ENCODE results near the gene CD164L2.
"Not testable (repeated sequence)": the region's sequence is repeated elsewhere in the genome, so short reads cannot be mapped to it uniquely, and the experiment has no call there.

CD164L2 gene

GRCh38 chr1:27383039-27383605 is at the start of gene CD164L2:
Gene CD164L2 (minus strand): TSS chr1:27383333. CDS start chr1:27383239, 94 bp downstream.
- intact Hi-C loops (cut with DNase I), result loop anchor here (10.0 kb wide), 1 partner anchor 48 kb away; no protein-coding TSS in a partner anchor
- peak in 1 of 10 donors; percentile 73 for DNase-seq

DNA sequence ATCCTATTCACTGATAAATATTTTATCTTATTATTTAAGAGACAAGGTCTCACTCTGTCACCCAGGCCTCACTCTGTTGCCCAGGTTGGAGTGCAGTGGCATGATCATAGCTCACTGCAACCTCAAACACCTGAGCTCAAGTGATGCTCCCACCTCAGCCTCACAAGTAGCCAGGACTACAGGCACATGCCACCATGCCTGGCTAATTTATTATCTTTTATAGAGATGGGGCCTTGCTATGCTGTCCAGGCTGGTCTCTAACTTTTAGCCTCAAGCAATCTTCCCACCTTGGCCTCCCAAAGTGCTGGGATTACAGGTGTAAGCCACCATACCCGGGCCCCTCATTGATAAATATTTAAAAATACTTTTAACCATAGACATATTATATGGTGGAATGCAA is 49.6 kb upstream of the CD164L2 start:
- intact Hi-C loops (cut with DNase I); DNase-seq: not testable (repeated sequence)

- DNase-seq, result no peak
- intact Hi-C loops (cut with DNase I), result no loop called here
These were observed 48.4 kb upstream of the CD164L2 start for GRCh38 chr1:27431601-27431940.

- DNase-seq, result no peak
- intact Hi-C loops (cut with DNase I), result no loop called here
These were observed 47.9 kb upstream of the CD164L2 start for GRCh38 chr1:27430903-27431600.

DNA sequence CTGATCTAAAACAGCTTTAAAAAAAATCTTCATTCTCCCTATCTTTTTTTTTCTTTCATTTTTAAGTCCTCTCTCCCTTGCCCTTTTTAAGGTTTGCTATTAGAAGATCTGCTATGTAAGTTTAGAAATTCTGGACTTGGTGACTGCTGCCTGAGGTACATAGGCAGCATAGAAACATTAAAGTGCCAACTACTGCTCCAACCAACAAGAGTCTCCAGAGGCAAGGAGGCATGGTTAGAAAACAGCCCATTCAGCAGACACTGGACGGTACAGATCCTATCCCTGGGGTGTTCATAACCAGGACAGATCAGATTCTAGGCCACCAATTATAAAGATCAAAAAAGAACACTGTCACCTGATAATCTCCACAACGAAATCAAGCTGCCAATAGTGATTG is 45.9 kb upstream of the CD164L2 start:
- DNase-seq, result no peak
- intact Hi-C loops (cut with DNase I), result no loop called here

DNA sequence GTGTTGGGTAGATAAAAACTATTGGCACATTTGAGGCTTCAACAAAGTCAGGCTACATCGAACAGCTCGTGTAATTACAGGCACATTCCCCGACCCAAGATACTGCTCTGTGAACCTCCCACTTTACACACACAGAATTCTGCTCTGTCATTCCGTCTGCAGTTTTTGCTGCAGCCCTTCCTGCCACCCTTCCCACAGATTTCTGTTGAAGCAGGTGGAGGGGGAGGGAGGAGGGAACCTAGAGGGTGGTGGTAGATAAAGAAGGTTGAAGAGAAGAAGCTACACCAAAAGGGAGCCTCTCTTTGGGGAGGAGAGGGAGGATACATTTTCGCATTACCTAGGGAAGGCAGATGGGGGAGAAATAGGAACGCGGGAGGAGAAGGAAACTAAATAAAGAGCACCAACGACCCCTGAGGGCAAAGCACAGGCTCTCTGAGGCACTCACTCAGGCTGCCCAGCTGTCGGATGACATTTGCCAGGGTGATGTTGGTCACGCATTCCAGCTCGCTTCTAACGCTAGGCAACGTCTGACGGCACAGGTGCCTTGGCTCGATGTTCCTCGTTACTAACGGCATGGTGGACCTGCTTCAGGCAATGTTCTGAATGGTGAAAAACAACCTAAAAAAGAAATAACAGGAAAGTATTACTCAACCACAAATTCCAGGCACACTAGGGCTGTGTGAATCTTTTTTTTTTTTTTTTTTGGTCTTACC is 45.3 kb upstream of the CD164L2 start:
- peak in 2 of 10 donors; percentile 27 to 45 for DNase-seq

GRCh38 chr1:27427816-27428315 is 44.7 kb upstream of the CD164L2 start:
- DNase-seq, result no peak

More for the DNA sequence above, 45.3 kb upstream of the CD164L2 start:
- intact Hi-C loops (cut with DNase I), result no loop called here

GRCh38 chr1:27427329-27427728 is 44.2 kb upstream of the CD164L2 start:
- intact Hi-C loops (cut with DNase I), result no loop called here

More at GRCh38 chr1:27427816-27428315, 44.7 kb upstream of the CD164L2 start:
- intact Hi-C loops (cut with DNase I), result no loop called here

DNA sequence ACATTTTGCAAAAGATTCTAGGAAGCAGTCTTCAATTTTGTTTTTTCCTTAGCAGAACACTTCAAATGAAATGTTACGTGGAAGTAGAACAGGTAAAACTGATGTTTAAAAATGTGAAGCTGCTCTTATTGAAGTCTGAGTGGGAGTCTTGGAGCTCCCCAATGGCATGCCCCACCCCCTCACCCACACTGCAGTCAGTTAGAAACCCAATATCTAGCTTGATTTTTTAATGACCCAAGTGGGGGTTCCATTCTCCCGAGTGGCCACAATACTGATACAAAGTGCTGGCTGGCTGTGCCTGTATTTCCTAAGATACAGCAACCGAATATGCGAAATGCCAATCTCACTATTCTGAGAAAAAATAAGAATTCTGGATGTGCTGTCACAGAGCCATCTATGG is 40.6 kb upstream of the CD164L2 start:
- intact Hi-C loops (cut with DNase I), result no loop called here
- DNase-seq, result no peak

More at GRCh38 chr1:27427329-27427728, 44.2 kb upstream of the CD164L2 start:
- peak in 1 of 10 donors; percentile 26 for DNase-seq

DNA sequence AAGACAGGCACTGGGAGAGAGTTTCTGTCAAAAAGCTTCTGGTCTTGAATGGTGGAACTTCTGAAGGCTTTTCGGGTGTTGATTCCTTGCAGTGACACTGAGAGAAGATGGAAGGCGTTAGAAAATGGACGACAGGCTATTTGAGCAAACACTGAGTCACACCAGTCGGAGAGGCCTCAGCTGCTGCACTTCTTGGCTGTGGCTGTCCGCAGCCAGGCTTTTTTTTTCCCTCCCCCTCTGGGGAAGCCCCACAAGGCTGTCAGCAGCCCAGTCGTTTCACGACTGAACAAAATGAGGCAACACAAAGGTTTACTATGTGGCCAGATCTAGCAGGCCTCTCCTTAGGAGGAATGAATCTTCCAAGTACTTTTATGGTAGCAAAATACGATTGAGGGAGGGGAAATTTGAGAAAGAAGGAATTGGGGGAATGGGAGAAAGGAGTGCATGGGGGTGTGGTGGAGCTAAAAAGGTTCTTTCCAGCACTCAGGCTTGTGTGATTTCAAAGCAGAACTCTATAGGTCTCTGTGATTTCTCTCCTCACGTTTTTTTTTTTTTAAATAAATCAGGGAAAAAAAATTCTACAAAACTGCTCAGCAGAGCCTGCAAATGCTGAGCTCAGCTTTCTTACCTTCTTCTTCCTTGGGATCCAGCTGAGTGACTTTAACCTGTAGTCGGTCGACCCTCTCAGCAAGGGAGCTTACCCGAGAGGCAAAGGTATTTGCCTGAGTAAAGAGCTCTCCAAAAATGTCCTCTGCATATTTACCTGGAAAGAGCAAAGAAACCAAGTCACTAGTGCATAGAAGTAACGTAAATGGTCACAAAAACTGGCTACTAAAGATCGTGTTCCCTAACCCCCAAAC is 35.4 kb upstream of the CD164L2 start:
- intact Hi-C loops (cut with DNase I), result loop anchor here (5.0 kb wide), 1 partner anchor 184 kb away; the partner anchor contains the start of gene AHDC1
- DNase-seq, result peak in 8 of 10 donors; percentile 42 to 96 (median 66)

GRCh38 chr1:27417713-27418112 is 34.6 kb upstream of the CD164L2 start:
- intact Hi-C loops (cut with DNase I), result loop anchor here (2.0 to 5.0 kb wide), 2 partner anchors 69 to 185 kb away; partner anchors contain the start of gene AHDC1
- DNase-seq, result no peak

DNA sequence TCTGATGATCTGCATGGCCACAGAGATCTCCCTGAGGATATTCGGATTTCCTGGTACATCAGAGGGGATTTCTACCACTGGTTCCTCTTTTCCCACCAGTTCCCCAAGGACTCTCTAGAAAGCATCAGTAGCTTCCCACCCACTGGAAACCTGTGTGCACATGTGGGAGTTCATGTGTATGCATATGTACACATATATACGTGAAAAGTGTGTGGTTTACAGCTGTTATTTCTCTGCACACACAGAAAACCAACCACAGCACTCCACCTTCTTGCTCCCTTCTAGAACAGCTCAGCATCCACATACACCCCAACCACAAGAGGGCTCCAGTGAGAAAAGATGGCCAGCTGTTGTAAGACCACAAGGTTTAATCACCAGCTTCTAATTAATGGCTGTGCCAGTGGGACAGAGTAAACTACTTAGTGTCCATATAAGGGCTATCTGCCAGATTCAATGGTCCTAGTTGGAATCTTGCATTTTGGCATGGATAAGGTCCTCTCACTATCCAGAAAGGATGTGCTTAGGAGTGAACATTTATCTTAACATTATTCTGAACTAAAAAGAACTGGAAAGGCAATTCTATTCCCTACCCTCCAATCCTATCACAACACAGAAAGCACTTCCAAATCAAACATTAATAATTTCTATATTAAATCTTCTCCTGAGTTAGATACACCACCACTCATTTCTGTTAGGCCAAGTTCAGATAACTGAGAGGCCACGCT is 33.4 kb upstream of the CD164L2 start:
- DNase-seq, result peak in 2 of 10 donors; percentile 35 to 38
- intact Hi-C loops (cut with DNase I), result loop anchor here (2.0 to 5.0 kb wide), 2 partner anchors 70 to 186 kb away; partner anchors contain the start of gene AHDC1

DNA sequence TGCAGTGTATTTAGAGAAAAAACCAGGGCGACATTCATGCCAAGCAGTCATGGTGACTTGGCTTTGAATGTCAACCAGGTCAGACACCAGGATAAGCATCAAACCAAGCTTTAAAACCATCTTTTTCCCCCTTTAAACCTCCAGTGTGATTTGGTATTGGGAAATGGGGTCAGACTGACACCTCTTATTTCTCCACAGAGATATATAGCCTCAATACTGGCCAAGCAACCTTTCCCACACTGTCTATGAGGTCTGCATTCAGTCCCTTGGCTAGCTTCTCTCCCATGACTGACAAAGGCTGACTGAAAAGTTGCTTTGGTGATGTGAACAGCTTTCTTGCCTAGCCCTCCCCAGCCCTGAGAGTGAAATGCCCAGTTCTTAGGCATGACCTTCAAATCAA is 31.0 kb upstream of the CD164L2 start:
- intact Hi-C loops (cut with DNase I), result no loop called here
- DNase-seq, result no peak

- intact Hi-C loops (cut with DNase I), result no loop called here
These were observed 29.9 kb upstream of the CD164L2 start for GRCh38 chr1:27413004-27413403.

GRCh38 chr1:27412502-27412901 is 29.4 kb upstream of the CD164L2 start:
- no peak for DNase-seq
- intact Hi-C loops (cut with DNase I), result no loop called here

More at GRCh38 chr1:27413004-27413403, 29.9 kb upstream of the CD164L2 start:
- no peak for DNase-seq

DNA sequence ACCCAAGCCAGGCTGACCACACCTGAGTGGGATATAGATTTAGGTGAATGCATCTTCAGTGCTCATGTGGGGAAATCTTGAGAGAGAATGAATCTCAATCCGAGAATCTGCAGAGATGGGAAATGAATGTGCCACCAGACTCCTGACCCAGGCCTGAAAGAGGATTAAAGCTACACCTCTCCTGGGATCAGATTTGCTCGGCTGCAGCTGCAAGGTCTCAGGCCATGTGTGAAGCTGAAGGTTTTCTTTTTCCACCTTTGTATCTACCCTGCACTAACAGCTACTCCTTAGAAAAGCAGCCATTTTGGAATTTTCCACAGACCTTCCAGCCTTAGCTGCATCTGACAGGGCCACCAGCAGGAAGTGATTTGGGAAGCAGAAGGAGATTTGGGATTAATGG is 27.6 kb upstream of the CD164L2 start:
- intact Hi-C loops (cut with DNase I), result no loop called here
- DNase-seq, result no peak

- DNase-seq, result no peak
- intact Hi-C loops (cut with DNase I), result no loop called here
These were observed 26.5 kb upstream of the CD164L2 start for GRCh38 chr1:27409669-27410068.

DNA sequence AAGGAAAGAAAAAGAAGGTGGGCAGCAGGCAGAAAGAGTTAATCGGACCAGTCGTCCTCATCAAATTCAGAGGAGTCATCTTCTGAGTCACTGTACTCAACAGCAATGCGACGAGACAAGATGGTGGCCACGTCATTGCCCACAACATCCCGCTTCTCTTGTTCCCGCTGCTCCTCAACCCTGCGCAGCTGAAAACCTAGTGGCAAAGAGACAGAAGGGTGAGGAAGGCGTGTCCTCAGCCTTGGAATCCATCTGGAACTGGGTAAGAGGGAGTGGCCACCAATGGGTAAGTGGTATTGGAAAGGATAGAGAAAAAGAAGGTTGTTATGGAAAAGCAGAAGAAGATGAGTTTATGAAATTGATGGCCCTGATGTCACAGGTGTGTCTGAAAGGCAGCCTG is 25.0 kb upstream of the CD164L2 start:
- DNase-seq, result no peak
- intact Hi-C loops (cut with DNase I), result no loop called here

DNA sequence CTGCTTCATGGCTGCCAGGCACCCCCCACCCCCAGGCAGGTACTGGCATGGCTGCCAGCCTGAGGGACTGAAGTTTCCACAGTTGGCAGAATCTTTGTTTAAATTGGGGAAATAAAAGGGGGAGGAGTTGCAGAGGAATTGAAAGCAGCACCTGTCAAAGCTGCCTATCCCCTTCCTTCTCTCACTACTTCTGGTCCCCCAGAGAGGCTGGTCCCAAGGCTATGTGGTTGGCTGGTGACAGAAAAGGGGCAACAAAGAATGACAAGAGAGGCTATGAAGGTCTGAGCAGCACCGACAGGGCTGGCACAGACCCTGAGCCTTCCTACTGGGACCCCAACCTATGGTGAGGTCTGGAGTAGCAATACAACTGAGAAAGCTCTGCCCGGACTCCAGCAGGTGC is 23.7 kb upstream of the CD164L2 start:
- DNase-seq; intact Hi-C loops (cut with DNase I): not testable (repeated sequence)

GRCh38 chr1:27406362-27406680 is 23.2 kb upstream of the CD164L2 start:
- intact Hi-C loops (cut with DNase I), result no loop called here
- no peak for DNase-seq

Measured in posterior cingulate gyrus (tissue), 11 donors.